IMR-90 (cell line): ENCODE data around the gene CCDC167. TPM values are rescaled to one million over a fixed set of nuclear protein-coding genes. Genes with fewer than 3 reads are reported as not detected.

Experiments
- ATAC-seq: fragments of 200-7000 bp; cut with Tn5 transposase; 2 replicates; pipeline ENCODE4 v1.9.1; 2020; ENCODE audit warnings: low read depth, mild to moderate bottlenecking, moderate library complexity
- BruUV-seq: library from RNA; stranded (reverse); fragments of 400-500 nt; replicated peaks from 2 replicates; lab custom pipeline; 2021; lab: Mats Ljungman, UMichigan
- CTCF ChIA-PET: fragments of 300-600 bp; formaldehyde crosslinking; extraction: SDS; loops from one replicate; lab custom pipeline; 2021; ENCODE audit warnings: antibody characterized with exemption; lab: Yijun Ruan, JAX
- POLR2A ChIA-PET: fragments of 300-600 bp; sonication (Branson Sonifier 250); formaldehyde crosslinking; loops from one replicate; lab custom pipeline; 2022; ENCODE audit warnings: antibody characterized with exemption; ENCODE audit not compliant: unreplicated experiment; lab: Charles Lee
- DNase-seq: peaks from one replicate; pipeline ENCODE4 v3.0.0; 2013
- H2AFZ ChIP-seq: replicated peaks from 2 replicates; pipeline ENCODE3; 2013; ENCODE audit warnings: low read length, mild to moderate bottlenecking; ENCODE audit not compliant: poor library complexity
- H2AK5ac ChIP-seq: 2 replicates; pipeline ENCODE4 v1.6.1; 2013; ENCODE audit warnings: low read depth, low read length, inconsistent platforms
- H2AK9ac ChIP-seq: replicated peaks from 2 replicates; pipeline ENCODE3; 2013; ENCODE audit warnings: mild to moderate bottlenecking, low read depth, low read length, moderate library complexity; ENCODE audit not compliant: poor library complexity
- H2BK120ac ChIP-seq: 2 replicates; pipeline ENCODE4 v1.6.1; 2013; ENCODE audit warnings: low read depth, low read length, inconsistent platforms
- H2BK15ac ChIP-seq: 3 replicates; pipeline ENCODE4 v1.6.1; 2013; ENCODE audit warnings: low read depth, low read length, inconsistent platforms
- H2BK20ac ChIP-seq: 2 replicates; pipeline ENCODE4 v1.6.1; 2013; ENCODE audit warnings: low read depth, mild to moderate bottlenecking, inconsistent platforms, low read length, moderate library complexity
- H2BK5ac ChIP-seq: 2 replicates; pipeline ENCODE4 v1.6.1; 2013; ENCODE audit warnings: mild to moderate bottlenecking, low read depth, low read length, inconsistent platforms; ENCODE audit not compliant: poor library complexity, severe bottlenecking
- H3K14ac ChIP-seq: replicated peaks from 2 replicates; pipeline ENCODE4 v1.6.1; 2013; ENCODE audit warnings: low read depth, low read length, inconsistent platforms
- H3K18ac ChIP-seq: 2 replicates; pipeline ENCODE4 v1.6.1; 2013; ENCODE audit warnings: low read depth, low read length, control low read depth
- H3K23ac ChIP-seq: 2 replicates; pipeline ENCODE4 v1.6.1; 2013; ENCODE audit warnings: low read depth, low read length, inconsistent platforms
- H3K27ac ChIP-seq: 2 replicates; pipeline ENCODE4 v1.5.1; 2013; ENCODE audit warnings: mild to moderate bottlenecking, control low read depth, low read length; ENCODE audit not compliant: insufficient read depth
- H3K27me3 ChIP-seq: 2 replicates; pipeline ENCODE4 v1.6.1; 2013; ENCODE audit warnings: low read length; ENCODE audit not compliant: control insufficient read depth, insufficient read depth
- H3K36me3 ChIP-seq: 2 replicates; pipeline ENCODE4 v1.6.1; 2013; ENCODE audit warnings: low read length, mixed read lengths; ENCODE audit not compliant: control insufficient read depth, insufficient read depth
- H3K4ac ChIP-seq: 2 replicates; pipeline ENCODE4 v1.6.1; 2013; ENCODE audit warnings: low read depth, low read length, inconsistent platforms
- H3K4me1 ChIP-seq: 2 replicates; pipeline ENCODE4 v1.6.1; 2013; ENCODE audit warnings: low read length, mixed read lengths; ENCODE audit not compliant: control insufficient read depth, insufficient read depth
- H3K4me2 ChIP-seq: 2 replicates; pipeline ENCODE4 v1.6.1; 2013; ENCODE audit warnings: low read depth, mild to moderate bottlenecking, control low read depth, low read length, moderate library complexity
- H3K4me3 ChIP-seq: 2 replicates; pipeline ENCODE4 v1.5.1; 2013; ENCODE audit warnings: low read depth, mild to moderate bottlenecking, control low read depth, low read length, moderate library complexity; ENCODE audit not compliant: insufficient read depth
- H3K56ac ChIP-seq: 2 replicates; pipeline ENCODE4 v1.6.1; 2013; ENCODE audit warnings: low read length, inconsistent platforms; ENCODE audit not compliant: insufficient read depth; ENCODE audit errors: extremely low read depth
- H3K79me1 ChIP-seq, 2 experiments: 2 replicates each; pipeline ENCODE4 v1.6.1; 2013; ENCODE audit warnings: low read length in 2 of 2, inconsistent platforms in 1 of 2, low read depth in 1 of 2
- H3K9ac ChIP-seq: 2 replicates; pipeline ENCODE4 v1.6.1; 2013; ENCODE audit warnings: low read depth, low read length, control low read depth
- H3K9me1 ChIP-seq: 2 replicates; pipeline ENCODE4 v1.6.1; 2013; ENCODE audit warnings: low read length, inconsistent platforms; ENCODE audit not compliant: insufficient read depth
- H3K9me3 ChIP-seq: 2 replicates; pipeline ENCODE4 v1.6.1; 2013; ENCODE audit warnings: low read length; ENCODE audit not compliant: control insufficient read depth, insufficient read depth
- H4K20me1 ChIP-seq: 2 replicates; pipeline ENCODE4 v1.6.1; 2013; ENCODE audit warnings: low read length, inconsistent platforms; ENCODE audit not compliant: insufficient read depth
- H4K5ac ChIP-seq: 2 replicates; pipeline ENCODE4 v1.6.1; 2013; ENCODE audit warnings: mild to moderate bottlenecking, low read depth, low read length, control low read depth
- H4K8ac ChIP-seq, 2 experiments: 2 replicates each; pipeline ENCODE4 v1.6.1; 2013; ENCODE audit warnings: low read depth in 2 of 2, low read length in 2 of 2, control low read depth in 1 of 2, inconsistent platforms in 1 of 2
- H4K91ac ChIP-seq: 2 replicates; pipeline ENCODE4 v1.6.1; 2013; ENCODE audit warnings: low read depth, low read length, inconsistent platforms; ENCODE audit not compliant: insufficient read depth
- MAFK ChIP-seq: IDR thresholded peaks from 2 replicates; pipeline ENCODE4 v1.6.1; 2012; ENCODE audit warnings: low read depth, low read length, improper control_type of control experiment
- WGBS, 2 experiments: methylation state at CpG; one replicate each; pipeline versions ENCODE4 v1.1.5 to v1.1.7; 2013; ENCODE audit warnings: missing lambda C conversion rate in 2 of 2; ENCODE audit not compliant: insufficient read length in 1 of 2; ENCODE audit errors: extremely low coverage in 2 of 2; 5-methylcytosine and 5-hydroxymethylcytosine counted together
- dilution Hi-C: fragments of 300-500 bp; cut with HindIII; formaldehyde crosslinking; loops from one replicate; pipeline ENCODE4 v1.14.3; 2018; ENCODE audit warnings: low sequenced_read_pairs; ENCODE audit not compliant: unreplicated experiment
- in situ Hi-C: fragments of 300-500 bp; cut with MboI; formaldehyde crosslinking; loops from 3 replicates; pipeline ENCODE4 v1.14.3; 2019; ENCODE audit warnings: low sequenced_read_pairs, inconsistent platforms, mixed read lengths
- intact Hi-C: fragments of 100-400 bp; cut with micrococcal nuclease; formaldehyde crosslinking; loops from 2 replicates; pipeline ENCODE4 v1.10.0; 2022
- polyA plus RNA-seq, 3 experiments: library from polyadenylated mRNA; depleted of rRNA; stranded (reverse); fragments of >200 nt; gene quantifications; 2 replicates each; pipeline ENCODE4 v1.2.3, GENCODE V29; 2012; ENCODE audit warnings: low replicate concordance in 1 of 3
- total RNA-seq: library from RNA; depleted of rRNA; stranded (reverse); fragments of >200 nt; gene quantifications from 2 replicates; pipeline ENCODE4 v1.2.3, GENCODE V29; 2012

The CCDC167 gene
- total and polyA plus RNA-seq, 2 of the 4 experiments (the other 2 are of a cell fraction), result 35.8 to 96.8 TPM

GRCh38 chr6:37507690-37508421 lies 8.2 kb upstream of the CCDC167 start:
- Histone ChIP-seq H3K36me3 (no peaks in the 10 kb centered on the region), H3K9me1 (no peaks in the 10 kb centered on the region), H3K27me3 (peaks cover 63% of the 10 kb centered on the region), H2AK9ac (no peak overlapping the region), H3K4ac (no peak overlapping the region), H3K56ac (no peak overlapping the region), H3K14ac (no peak overlapping the region), H3K27ac (no peak overlapping the region), H3K9ac (no peak overlapping the region), H4K91ac (no peak overlapping the region), H2BK15ac (no peak overlapping the region), H3K4me1 (no peaks in the 10 kb centered on the region), H3K79me1 (no peaks in the 10 kb centered on the region), H4K8ac (no peak overlapping the region), H4K5ac (no peak overlapping the region), H3K4me3 (no peak overlapping the region), H3K9me3 (no peaks in the 10 kb centered on the region), H2BK20ac (no peak overlapping the region), H2BK120ac (no peak overlapping the region), H2AK5ac (no peak overlapping the region), H4K20me1 (no peaks in the 10 kb centered on the region), H3K18ac (no peak overlapping the region), H3K4me2 (no peak overlapping the region), H3K23ac (no peak overlapping the region), H2AFZ (no peak overlapping the region), H2BK5ac (no peak overlapping the region)
- no peak for TF ChIP-seq MAFK
- DNase-seq (no peak), ATAC-seq (no peak)
- ChIA-PET POLR2A (no interaction called here), CTCF (no interaction called here)
- WGBS, 2 experiments, result no CpG with 5 or more reads among the region's 4 CpGs
- dilution Hi-C loops (no loop called here), in situ Hi-C loops (no loop called here), intact Hi-C loops (no loop called here)
- no TSS peak for BruUV-seq
